SK-N-MC (cell line): ENCODE data around the gene KCNT1.

Source experiments
- EZH2 ChIP-seq: fragments of 200-600 bp; sonication (generic); IDR thresholded peaks from one replicate; pipeline ENCODE4 v1.6.1; 2017; ENCODE audit warnings: antibody characterized with exemption
- FOXP2 ChIP-seq: optimal IDR thresholded peaks from 2 replicates; pipeline ENCODE3; 2011; ENCODE audit warnings: mild to moderate bottlenecking, moderate library complexity; ENCODE audit not compliant: insufficient read depth; ENCODE audit errors: extremely low read length, control extremely low read depth
- POLR2AphosphoS5 ChIP-seq: IDR thresholded peaks from 2 replicates; pipeline ENCODE4 v1.6.1; 2012; ENCODE audit warnings: mild to moderate bottlenecking, low read depth, low read length, borderline replicate concordance

DNA sequence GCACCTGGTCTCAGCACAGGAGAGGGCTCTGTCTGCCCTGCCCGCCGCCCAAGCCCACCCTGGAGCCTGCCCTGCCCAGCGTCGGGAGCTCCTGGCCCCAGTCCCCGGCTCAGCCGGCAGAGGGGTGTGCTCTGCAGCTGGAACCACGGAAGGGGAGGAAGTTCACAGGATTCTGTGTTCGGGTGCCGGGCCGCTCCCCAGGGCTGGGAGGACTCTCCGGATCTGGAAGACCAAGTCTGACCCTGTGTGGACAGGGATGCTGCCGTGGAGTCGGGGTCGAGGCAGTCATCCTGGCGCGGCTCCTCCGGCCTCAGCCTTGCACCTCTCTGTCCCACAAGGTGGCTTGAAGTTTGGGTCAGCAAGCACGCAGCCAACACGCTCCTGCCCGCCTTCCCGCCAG is 78.6 kb downstream of the KCNT1 start:
- TF ChIP-seq POLR2AphosphoS5 (no peak), EZH2 (no peak), FOXP2 (no peak)
